Femur (tissue), 1 donor: ENCODE measurements around the gene GPA33.
A peak's percentile ranks its signal among the peaks of the same experiment; 100 is the strongest.

ENCODE experiments used
- DNase-seq: peaks from one replicate; pipeline ENCODE4 v3.0.0-alpha.2; 2017

The GPA33 gene

GRCh38 chr1:167083871-167084270 lies 6.3 kb downstream of the GPA33 start:
- DNase-seq: no peak

GRCh38 chr1:167083066-167083665 lies 7.0 kb downstream of the GPA33 start:
- no peak for DNase-seq

- no peak for DNase-seq
Observed at GRCh38 chr1:167082511-167083027, 7.6 kb downstream of the GPA33 start.

DNA sequence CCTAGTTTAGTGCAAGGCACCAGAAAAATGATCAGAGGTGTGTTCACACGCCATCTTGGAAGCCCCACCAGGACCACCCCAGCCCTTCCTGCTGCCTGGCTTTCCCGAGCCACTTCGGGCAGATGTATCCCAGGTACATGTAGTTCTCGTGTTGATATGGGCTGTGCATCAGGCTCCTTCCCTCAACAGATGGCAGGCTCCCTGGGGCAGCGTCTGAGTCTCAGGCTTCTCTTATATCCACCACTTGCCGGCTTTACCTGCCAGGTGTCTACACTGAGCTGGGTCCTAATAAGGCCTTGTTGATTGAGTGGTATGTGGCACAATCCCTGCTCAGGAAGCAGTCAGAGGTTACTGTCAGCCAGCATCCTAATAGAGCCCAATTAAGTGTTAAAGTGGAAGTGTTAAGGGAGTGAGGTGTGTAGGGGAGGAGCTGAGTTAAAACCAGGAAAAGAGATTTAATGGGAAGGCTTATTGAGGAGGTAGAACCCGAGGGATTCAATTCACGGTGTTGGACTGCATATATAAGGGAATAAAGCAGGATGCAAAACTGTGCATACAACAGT lies 8.5 kb downstream of the GPA33 start:
- no peak for DNase-seq

GRCh38 chr1:167077868-167078210 lies 12.3 kb downstream of the GPA33 start:
- DNase-seq: no peak

DNA sequence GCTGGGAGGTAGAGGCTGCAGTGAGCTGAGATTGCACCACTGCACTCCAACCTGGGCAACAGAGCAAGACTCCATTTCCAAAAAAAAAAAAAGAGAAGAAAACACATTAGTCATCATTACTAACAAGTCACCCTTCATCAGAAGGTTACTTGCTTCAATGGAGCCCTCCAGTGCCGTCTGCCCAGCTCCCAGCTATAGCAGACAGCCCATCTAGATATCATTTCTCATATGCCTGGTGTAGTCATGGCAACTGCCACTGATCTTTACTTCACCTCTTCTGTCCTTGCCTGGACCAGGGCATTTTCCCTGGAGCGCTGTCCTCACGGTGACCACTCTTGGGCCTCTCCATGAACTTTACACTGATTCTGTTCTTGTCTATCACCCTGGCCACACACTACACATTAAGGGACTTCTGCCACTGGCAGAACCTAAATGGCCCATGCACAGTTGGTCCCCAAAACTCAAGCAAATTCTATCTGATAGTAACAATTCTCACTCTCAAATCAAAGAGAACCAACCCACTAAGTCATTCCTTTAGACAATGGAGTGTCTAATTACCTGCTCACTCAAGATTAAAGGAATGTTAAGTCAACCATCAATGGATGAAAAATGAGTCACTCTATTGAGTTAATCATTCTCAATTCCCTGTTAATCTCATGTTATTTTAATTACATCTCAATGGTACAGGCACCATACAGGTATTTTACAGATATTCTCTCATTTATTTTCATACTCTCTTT lies 12.9 kb downstream of the GPA33 start:
- DNase-seq: no peak

GRCh38 chr1:167076136-167076710 lies 14.0 kb downstream of the GPA33 start:
- DNase-seq: no peak

DNA sequence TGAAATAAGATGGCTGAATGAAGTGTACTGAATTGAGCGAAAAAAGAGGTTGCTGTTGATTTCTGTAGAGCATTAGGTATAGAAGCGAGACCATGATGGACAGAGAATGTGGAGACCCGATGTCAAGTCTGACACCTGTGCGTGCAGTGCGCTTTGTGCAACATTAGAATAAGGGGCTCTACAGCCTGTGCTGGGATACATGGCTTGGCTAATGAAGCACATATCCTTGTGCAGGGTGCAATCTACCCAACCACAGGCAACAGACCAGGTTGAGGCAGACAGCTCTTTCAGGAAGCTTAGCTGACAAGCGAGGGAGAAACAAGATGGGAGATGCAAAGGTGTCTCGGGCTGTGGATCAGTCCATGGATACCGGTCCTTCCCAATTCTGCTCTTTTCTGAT lies 18.9 kb downstream of the GPA33 start:
- no peak for DNase-seq

GRCh38 chr1:167068761-167069160 lies 21.4 kb downstream of the GPA33 start:
- DNase-seq: no peak

DNA sequence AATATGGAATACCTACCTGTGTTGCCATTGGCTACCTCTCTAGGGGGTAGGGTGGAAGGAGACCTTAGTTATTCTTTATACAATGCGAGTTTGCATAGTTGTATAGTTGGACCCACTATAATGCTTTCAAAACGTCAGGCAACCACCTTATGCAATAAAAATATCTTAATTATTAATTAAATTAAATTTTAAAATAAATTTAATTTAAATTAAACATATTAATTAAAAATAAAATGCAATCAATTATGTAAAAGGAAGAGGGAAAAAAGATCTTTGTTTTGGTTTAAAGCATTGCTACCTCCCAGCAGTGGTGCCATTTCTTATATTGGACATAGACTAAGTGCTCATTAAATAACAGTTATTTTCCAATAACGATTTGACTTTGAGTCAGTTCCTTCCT lies 22.3 kb downstream of the GPA33 start:
- DNase-seq: no peak

GRCh38 chr1:167066333-167067122 lies 23.6 kb downstream of the GPA33 start:
- peak; percentile 84 for DNase-seq

DNA sequence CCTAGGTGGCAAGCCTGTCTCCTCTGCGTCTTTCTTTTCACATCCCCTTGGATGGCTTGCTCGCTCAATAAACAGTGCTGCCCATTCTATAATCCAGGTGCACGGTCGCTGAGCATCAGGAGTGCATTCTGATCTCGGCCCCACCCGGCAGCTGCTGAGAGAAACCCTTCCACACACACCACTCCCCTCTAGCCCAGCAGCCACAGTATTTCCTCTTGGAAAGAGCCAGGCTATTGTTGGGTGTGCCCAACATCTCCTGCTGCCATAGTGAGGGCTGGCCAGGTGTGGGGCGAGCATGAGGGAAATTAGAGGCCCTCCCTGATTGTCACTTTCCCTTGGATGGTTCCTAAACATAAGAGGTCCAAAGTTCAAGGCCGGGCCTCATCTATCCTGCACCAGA lies 24.7 kb downstream of the GPA33 start:
- no peak for DNase-seq

DNA sequence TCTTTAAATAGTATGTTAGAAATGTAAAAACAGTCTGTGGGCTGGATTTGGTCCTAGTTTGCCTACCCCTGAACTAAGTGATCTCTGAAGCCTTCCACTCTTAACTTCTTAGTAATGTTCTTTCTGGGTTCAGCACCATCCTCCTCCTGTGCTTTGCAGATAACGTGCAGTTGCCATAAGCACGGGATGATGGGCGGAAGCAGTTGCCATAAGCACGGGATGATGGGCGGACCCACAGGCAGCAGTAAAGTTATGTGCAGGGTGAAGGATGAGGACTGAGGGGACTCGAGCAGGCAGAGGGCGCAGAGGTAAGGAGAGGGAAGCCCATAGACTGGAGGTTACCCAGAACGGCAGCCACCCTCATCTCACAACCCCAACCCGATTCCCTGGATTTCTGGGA lies 25.6 kb downstream of the GPA33 start:
- DNase-seq: no peak

DNA sequence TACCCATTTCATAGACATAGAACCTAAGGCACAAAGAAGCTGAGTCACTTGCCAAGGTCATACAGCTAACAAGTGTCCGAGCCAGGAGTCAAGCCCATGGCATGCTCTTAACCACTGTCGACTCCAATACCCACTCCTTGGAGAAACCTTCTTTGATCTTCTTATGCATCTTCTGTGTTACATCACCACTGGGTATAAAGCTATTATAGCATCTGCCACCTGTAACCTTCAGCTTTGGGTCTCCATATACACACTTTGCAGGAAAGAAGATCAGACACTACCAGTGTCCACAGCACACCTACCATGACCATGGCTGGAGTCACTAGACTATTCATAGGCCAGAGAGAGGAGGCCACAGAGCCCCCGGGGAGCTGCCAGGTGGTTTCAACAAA lies 29.1 kb downstream of the GPA33 start:
- no peak for DNase-seq

DNA sequence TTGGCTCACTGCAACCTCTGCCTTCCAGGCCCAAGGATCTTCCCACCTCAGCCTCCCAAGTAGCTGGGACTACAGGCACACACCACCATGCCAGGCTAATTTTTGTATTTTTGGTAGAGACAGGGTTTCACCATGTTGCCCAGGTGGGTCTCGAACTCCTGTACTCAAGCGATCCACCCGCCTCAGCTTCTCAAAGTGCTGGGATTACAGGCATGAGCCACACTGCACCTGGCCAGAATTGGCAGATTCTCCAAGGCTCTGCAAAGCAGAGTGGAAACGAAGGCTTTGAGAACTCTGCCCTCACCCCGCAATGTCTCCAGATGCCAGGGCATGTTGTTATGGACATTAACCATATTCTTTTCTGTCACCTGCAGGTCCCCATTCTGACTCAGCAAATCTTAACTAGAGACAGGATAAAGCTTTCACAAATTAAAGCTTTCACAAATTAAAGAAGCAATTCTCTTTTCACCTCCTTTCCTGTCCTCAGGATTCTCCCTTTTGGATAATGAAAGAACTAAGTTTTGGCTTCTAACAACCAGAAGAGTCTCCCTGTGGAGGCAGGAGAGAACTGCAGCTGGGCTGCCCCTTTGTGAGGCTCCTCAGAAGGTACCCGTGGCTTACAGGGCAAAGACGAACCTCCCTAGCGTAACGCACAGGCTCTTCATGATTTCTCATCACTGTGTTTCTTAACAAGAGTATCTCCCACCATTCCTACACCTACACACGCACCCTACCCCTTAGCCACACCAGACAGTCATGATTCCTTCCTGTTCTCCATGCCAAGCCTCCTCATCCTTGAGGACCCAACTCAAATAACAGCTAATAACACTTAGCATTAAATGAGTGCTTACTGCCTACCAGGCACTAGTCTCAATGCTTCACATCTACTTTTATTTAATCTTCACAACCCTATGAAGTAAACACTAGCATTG lies 29.8 kb downstream of the GPA33 start:
- DNase-seq: no peak

DNA sequence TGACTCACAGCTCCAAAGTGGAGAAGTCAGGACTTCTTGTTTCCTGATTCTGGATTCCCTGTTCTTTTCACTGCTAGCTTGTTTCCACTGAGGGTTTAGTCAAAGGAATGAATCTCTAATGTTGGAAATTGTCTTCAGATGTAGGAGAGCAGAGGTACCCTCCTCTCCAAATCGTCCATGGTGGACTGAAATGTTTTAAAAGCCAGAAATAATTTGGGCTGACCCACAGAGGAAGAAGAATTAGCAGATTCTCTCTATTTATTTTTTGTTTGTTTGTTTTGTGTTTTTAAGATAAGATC lies 30.4 kb downstream of the GPA33 start:
- DNase-seq: no peak

- peak; percentile 78 for DNase-seq
Observed at GRCh38 chr1:167059045-167059808, 30.9 kb downstream of the GPA33 start.

DNA sequence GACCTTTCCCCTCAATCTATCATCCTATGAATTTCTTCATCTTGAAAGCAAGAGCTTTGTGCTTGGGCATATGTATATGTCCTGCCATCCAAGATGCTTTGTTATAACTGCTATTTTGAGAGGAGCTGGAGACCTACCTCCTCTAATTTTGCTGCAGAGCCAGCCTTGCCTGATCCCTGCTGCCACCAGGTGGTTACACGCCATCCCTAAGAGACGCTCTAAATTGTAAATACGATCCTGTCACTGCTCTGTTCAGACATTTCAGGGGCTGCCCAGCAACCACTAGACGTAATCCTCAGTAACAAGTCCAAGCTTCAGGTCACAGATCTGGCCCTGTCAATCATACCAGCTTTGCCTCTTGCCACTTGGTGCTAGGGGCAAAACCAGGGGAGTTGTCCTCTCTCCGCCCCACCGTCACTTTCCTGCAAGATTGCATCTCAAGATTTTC lies 32.9 kb downstream of the GPA33 start:
- peak; percentile 46 for DNase-seq

DNA sequence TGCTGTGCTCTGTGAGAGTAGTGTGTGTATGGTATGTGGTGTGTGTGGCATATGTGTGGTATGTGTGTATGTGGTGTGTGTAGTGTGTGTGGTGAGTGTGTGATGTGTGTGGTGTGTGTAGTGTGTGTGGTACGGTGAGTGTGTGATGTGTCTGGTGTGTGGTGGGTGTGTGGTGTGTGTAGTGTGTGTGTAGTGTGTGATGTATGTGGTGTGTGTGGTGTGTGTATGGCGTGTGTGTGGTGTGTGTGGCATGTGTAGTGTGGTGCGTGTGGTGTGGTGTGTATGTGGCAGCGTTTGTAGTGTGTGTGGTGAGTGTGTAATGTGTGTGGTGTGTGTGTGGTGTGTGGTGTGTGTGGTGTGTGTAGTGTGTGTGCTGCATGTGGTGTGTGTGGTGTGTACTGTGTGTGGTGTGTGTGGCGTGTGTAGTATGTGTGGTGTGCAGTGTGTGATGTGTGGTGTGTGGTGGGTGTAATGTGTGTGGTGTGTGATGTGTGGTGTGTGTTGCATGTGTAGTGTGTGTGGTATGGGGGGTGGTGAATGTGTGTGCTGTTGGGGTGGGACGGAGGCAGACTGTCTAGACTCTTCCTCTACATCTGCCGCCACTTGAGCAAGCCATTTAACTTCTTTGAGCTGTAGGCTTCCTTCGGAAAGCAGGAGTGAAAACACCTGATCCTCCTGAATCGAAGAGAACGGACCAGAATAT lies 33.5 kb downstream of the GPA33 start:
- DNase-seq: no peak

DNA sequence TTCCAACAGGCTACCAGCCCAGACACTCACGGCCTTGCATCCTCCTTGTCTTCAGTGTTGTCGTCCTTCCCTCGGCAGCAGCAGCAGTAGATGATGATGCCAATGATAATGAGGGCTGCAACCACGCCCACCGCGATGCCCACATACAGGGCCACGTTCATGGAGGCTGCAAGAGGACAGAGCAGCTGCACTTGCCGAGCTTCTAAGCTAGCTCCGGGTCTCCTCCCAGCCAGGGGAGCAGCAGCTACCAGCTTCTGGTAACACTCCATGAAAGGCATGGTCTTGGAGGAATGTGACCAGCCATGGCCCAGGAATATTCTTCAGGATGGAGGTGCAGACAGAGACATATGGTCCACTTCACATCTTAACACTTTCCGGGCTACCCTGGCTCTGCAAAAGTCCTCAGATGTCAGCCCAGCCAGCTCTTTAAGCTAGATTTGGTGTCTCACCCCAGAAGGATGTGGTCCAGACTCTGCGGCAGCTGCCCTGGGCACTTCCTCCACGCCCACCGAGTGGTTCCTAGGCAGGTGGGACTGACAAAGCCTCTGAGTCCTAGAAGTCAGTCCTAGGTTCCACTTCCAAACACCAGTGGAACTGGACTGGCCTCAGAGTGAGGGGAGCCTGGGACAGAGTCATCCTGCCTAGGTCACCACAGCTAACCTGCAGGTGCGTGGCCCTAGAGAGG lies 35.1 kb downstream of the GPA33 start:
- no peak for DNase-seq
